ENCODE results near the gene CHKB.

GRCh38 chr22:50529416-50529896 is 53.2 kb downstream of the CHKB start:
- no peak for TF ChIP-seq GATA2 (IDR thresholded peaks at IDR 0.05; ENCODE audit: low read depth, low read length)
- TF ChIP-seq GATA3 (IDR thresholded peaks at IDR 0.05; ENCODE audit: low read depth, low read length): no peak
